DMS 273 (cell line): ENCODE measurements around the gene GGT1.
"Not testable (repeated sequence)": the region's sequence is repeated elsewhere in the genome, so short reads cannot be mapped to it uniquely, and the experiment has no call there.

ENCODE experiments used
- DNase-seq: peaks from one replicate; lab custom pipeline; 2025; ENCODE audit not compliant: unreplicated experiment; lab: John Stamatoyannopoulos, UW

The GGT1 gene

GRCh38 chr22:24583221-24584165 lies 19.5 kb upstream of the GGT1 start:
- peak; percentile 55 for DNase-seq

- no peak for DNase-seq
Observed at GRCh38 chr22:24584166-24584790, 18.7 kb upstream of the GGT1 start.

GRCh38 chr22:24584871-24585411 lies 18.1 kb upstream of the GGT1 start:
- DNase-seq = no peak

- no peak for DNase-seq
Observed at GRCh38 chr22:24585461-24585860, 17.5 kb upstream of the GGT1 start.

GRCh38 chr22:24585927-24586546 lies 17.0 kb upstream of the GGT1 start:
- DNase-seq = no peak

DNA sequence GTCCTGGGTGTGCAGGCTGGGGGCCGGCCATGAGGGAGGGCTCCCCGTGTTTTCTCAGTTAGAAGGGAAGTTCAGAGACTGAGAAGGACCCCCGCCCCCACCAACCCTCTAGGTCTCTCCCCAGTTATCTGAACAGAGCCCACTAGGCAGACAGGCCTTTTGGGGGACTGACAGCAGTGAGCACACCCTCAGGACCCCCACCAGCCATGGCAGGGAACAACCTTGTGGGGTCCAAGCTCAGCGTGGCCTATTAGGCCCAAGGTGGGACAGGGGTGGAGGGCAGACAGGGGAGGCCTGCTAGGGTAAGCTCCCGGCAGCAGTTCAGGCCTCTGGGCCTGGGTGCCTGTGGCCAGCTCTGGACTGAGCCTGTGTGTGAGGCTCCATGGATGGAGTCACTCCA lies 15.7 kb upstream of the GGT1 start:
- DNase-seq = no peak

DNA sequence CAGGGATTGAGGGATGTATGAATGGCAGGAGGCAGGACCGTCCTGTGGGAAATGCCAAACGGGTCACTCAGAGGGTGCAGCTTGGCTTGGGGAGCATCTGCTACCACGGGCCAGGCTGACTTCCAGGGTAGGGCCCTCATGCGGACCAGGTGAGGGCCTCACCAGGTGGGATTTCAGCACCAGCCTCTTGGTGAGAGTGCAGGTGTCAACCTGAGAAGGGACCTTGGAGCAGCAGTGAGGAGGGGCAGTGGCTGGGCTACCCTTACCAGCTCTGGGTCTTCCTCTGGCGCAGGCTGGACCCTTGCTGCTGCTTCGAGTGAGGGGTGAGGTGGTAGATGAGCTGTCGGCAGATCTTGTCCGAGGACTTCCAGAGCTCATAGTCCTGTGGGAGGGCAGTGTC lies 15.0 kb upstream of the GGT1 start:
- DNase-seq = no peak

DNA sequence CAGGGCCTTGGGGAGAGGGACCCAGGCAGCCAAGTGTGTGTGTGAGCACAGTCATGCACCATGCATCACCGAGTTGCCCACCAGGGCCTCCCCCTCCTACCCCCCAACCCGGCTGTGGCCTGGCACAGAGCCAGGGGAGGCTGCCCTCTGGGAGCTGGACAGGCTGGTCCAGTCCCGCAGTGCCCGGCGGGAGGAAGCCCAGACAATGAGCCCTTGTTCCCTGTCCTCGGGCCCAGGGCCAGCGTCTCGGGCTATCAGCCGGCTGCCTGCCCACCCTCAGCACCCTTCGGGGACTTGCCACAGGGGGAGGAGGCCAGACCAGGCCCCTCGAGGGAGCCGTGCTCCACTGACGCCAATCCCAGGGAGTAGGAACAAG lies 14.6 kb upstream of the GGT1 start:
- DNase-seq = no peak

- DNase-seq = no peak
Observed at GRCh38 chr22:24588757-24589481, 14.1 kb upstream of the GGT1 start.

DNA sequence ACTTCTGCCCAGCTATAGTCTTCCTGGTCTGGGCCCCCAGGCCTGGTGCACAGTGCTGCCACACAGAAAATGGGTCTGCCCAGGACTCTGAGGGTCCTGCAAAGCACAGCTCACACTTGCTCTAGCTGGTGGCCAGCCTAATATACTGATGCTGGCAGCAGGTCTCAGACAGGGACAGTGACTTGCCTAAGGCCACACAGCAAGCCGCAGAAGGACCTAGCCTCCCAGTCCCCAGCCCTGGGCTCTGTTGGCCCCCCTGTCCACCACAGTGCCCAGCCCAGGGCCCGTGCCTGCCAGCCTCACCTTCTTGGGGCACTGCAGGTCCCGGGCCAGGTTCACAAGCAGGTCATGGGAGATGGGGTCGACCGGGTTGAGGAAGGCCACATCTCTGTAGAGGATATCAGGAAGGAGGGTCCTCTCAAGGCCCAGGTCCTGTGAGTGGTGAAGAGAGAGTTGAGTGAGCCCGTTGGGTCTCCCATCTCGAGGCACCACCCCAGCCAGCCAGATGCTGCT lies 13.4 kb upstream of the GGT1 start:
- DNase-seq = no peak

GRCh38 chr22:24590596-24591173 lies 12.3 kb upstream of the GGT1 start:
- no peak for DNase-seq

DNA sequence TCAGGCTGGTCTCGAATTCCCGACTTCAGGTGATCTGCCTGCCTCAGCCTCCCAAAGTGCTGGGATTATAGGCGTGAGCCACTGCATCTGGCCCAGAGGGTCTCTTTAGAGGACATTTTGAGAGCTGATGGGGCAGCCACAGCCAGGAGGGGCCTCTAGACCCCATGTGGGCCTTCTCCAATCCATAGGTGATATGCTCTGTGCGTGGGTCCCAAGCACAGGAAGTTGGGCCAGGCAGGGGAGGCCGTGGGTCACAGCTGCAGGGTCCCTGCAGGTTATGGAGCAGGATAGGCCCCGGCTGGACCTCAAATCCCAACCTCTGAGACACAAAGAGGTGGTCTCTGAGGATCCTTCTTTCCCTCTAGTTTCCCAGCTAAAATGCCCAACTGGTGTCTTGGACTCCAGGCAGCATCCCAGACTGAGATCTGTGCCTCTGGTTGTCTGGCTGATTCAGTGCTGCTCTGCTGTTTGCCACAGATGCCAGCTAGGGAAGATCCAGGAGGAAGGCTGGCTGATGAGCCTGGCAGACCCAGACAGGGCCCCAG lies 11.6 kb upstream of the GGT1 start:
- peak; percentile 23 for DNase-seq

- DNase-seq = peak; percentile 47
Observed at GRCh38 chr22:24592058-24592850, 10.7 kb upstream of the GGT1 start.

DNA sequence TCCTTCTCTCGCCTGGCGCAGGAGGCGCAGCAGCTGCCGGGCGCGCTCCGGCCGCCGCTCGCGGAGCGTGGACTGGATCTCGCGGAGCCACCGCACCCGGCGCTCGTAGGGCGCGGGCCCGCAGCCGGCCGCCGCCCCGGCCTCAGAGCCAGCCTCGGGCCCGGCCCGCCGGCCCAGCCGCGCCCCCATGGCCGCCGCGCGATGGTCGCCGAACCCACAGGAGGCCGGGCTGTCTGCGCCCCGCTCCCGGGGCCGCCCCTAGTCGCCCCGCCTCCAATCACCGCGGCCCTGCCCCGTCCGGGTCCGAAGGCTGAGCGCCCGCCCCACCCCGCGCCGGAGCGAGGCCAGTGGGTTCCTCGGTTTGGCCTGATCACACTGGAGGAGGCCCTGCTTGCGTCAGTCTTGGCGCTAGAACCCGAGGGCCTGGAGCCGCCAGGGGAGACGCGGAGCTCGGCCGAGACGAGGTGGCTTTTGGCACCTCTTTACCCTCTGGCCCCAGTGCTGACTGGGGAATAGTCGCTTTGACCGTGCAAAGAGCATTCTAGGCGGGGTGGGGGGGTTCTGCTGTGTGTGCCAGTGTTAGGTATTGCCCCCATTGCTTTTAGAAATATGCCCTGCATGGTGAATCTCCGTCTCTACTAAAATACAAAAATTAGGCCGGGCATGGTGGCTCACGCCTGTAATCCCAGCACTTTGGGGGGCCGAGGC lies 10.0 kb upstream of the GGT1 start, which contains the start of gene LRRC75B:
TSS of gene LRRC75B (minus strand) at position 223 of the 708 bp plus-strand sequence. CDS start at position 189, 34 bp downstream.
- DNase-seq = peak; percentile 82

DNA sequence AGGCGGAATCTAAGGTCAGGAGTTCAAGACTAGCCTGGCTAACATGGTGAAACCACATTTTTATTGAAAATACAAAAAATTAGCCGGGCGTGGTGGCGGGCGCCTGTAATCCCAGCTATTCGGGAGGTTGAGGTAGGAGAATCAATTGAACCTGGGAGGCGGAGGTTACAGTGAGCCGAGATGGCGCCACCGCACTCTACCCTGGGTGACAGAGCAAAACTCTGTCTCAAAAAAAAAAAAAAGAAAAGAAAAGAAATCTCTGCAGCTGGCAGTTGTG lies 9.5 kb upstream of the GGT1 start:
- DNase-seq = not testable (repeated sequence)

DNA sequence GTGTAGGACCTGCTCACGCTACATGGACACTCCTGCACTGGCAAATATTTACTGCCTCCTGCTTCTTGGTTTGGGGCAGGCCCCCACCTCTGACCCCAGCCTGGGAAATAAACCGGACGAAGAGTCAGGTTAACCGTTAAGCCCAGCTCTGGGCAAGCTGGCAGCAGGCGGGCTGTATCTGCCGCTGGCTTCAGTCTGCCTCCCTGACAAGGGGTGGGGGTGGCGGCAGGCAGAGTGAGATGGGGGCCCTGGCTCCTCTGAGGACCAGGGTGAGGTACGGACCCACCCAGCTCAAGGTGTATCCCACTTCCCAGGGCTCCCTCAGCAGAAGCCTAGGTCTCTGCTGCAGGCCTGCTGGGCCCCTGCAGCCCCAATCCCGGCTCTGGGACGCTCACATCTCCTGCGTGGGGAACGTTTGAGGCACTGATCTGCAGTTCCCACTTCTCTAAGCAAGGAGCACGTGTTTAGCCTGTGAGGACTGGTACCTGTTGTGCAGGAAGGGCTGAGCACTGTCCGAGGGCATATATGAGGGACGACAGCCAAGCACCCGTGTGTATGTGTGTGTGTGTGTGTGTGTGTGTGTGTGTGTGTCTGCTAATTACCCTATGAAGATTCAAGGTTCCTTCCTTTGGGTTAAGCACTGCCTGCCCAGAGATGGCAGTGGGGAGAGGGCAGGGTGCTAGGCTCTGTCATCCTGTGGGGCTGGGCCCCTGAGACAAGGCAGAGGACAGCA lies 9.0 kb upstream of the GGT1 start:
- no peak for DNase-seq

- DNase-seq = no peak
Observed at GRCh38 chr22:24594569-24595120, 8.3 kb upstream of the GGT1 start.

DNA sequence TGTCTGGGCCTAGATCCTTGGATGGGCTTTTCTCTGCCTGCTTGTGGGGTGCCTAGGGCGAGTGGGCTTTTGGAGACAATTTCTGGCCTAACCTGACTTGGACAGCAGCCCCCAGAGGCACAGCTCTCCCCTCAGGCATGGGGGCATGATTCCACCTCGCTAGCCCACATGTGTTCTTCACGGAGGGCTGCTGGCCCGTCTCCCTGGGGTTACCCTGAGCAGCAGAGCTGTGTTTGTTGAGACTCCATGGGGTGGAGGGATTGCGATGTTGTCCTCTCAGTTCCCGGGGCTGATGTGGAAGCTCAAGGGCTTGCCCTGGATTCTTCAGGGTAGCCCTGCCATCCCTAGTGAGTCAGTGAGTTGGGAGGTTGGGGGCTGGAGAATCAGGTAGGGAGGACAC lies 7.8 kb upstream of the GGT1 start:
- no peak for DNase-seq
